Measurements from ENCODE around the gene PTBP1.
"Not testable (repeated sequence)": the region's sequence is repeated elsewhere in the genome, so short reads cannot be mapped to it uniquely, and the experiment has no call there.

The PTBP1 gene

DNA sequence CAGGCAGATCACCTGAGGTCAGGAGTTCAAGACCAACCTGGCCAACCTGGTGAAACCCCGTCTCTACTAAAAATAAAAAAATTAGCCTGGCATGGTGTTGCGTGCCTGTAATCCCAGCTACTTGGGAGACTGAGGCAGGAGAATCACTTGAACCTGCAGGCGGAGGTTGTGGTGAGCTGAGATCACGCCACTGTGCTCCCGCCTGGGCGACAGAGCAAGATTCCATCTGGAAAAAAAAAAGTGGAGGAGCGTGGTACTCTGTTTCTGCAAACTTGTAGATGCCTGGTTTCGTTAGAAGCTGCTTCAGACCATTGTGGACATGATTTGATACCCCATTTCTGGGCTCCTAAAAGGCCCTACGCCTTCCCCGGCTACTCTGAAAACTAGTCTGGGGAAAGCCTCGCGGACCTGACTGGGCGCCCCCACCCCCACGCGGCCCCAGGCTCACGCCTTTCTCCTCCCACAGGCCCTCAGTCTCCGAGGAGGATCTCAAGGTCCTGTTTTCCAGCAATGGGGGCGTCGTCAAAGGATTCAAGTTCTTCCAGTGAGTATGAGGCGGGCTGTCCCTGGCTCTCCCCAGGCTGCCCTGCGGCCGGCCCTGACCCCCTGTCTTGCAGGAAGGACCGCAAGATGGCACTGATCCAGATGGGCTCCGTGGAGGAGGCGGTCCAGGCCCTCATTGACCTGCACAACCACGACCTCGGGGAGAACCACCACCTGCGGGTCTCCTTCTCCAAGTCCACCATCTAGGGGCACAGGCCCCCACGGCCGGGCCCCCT, 13.0 kb downstream of the PTBP1 start:
- no peak for DNase-seq (ENCODE audit: low read depth in 2 of 2)

DNA sequence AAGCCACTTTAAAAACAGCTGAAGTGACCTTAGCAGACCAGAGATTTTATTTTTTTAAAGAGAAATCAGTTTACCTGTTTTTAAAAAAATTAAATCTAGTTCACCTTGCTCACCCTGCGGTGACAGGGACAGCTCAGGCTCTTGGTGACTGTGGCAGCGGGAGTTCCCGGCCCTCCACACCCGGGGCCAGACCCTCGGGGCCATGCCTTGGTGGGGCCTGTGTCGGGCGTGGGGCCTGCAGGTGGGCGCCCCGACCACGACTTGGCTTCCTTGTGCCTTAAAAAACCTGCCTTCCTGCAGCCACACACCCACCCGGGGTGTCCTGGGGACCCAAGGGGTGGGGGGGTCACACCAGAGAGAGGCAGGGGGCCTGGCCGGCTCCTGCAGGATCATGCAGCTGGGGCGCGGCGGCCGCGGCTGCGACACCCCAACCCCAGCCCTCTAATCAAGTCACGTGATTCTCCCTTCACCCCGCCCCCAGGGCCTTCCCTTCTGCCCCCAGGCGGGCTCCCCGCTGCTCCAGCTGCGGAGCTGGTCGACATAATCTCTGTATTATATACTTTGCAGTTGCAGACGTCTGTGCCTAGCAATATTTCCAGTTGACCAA, 13.7 kb downstream of the PTBP1 start:
- DNase-seq (ENCODE audit: low read depth in 2 of 2) = no peak

DNA sequence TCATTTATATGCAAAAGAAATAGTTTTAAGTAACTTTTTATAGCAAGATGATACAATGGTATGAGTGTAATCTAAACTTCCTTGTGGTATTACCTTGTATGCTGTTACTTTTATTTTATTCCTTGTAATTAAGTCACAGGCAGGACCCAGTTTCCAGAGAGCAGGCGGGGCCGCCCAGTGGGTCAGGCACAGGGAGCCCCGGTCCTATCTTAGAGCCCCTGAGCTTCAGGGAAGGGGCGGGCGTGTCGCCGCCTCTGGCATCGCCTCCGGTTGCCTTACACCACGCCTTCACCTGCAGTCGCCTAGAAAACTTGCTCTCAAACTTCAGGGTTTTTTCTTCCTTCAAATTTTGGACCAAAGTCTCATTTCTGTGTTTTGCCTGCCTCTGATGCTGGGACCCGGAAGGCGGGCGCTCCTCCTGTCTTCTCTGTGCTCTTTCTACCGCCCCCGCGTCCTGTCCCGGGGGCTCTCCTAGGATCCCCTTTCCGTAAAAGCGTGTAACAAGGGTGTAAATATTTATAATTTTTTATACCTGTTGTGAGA, 14.3 kb downstream of the PTBP1 start:
- no peak for DNase-seq (ENCODE audit: low read depth in 2 of 2)

DNA sequence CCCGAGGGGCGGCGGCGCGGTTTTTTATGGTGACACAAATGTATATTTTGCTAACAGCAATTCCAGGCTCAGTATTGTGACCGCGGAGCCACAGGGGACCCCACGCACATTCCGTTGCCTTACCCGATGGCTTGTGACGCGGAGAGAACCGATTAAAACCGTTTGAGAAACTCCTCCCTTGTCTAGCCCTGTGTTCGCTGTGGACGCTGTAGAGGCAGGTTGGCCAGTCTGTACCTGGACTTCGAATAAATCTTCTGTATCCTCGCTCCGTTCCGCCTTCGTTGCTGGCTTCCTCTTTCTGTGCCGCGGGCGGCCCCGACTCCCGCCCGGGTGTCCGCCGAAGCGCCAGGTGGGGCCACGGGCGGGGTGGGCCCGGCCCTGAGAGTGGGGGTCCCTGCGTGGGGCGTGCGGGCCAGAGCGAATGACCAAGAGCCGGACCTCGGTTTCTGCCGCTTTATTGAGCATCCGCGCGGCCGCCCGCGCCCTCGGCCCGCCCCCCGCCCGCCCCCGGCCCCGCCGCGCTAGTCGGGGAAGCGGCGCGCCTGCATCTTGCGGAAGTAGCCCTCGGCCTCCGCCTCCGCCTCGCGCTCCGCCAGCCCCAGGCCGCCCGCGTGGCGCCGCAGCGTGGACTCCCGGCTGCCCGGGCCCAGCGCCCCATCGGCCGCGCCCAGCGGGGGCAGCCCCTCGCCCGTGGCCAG, 14.9 kb downstream of the PTBP1 start:
- no peak for DNase-seq (ENCODE audit: low read depth in 2 of 2)

DNA sequence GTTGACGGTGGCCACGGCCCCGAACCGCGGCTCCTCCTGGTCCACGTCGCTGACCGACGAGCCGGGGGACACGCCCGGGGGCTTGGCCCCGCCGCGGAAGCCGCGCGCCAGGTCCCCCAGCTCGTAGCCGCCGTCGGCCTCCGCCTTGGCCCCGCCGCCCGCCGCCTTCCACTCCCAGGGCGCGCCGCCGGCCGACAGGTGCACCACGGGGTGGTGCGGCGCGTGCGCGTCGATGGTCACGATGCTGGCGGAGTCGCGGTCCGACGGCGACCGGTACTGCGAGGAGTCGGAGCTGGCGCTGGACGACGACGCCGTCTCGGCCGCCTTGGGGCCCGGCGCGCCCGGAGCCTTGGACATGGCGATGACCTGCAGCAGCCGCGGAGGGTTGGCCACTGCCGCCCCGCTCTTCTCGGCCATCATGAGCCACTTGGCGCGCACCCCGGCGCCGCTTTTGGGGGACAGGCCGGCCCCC, 15.5 kb downstream of the PTBP1 start:
- DNase-seq (ENCODE audit: low read depth in 2 of 2) = no peak

DNA sequence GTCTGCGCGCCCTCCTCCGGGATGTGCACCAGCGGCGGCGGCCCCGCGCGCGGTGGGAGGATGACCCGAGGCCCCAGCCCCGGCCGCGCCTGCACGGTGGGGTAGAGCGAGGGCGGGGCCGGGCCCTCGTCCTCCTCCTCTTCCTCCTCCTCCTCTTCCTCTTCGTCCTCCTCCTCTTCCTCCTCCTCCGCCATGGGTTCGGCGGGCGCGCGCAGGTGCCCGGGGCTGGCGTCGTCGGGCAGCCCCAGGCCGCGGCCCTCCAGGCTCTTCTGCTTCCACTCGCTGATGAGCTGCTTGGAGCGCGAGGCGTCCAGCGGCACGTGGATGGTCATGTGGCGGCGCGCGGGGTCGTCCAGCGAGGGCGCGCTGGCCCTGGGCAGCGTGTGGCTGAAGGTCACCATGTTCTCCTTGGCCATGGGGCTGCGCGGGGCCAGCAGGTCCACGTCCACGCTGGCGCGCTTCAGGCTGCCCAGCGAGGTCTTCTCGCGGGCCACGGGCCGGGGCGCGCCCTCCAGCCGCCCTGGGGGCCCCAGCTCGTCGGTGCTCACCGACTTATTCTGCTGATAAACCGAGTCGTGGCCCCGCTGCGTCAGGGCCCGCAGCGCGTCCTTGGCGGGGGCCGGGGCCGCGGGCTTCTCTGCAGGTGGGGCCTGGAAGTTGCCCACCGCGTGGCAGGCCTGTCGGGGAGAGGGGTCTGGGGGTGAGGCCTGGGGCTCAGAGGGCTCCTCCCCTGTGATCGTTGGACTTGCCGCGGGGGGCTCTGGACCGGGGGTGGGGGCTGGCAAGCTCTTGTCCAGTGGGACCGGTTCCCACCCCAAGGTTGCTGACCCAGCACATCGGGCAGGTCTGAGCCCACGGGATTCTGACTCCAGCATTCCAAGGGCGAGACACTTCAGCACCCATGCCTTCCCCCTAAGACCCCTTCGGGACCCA, 16.2 kb downstream of the PTBP1 start:
- no peak for DNase-seq (ENCODE audit: low read depth in 2 of 2)

DNA sequence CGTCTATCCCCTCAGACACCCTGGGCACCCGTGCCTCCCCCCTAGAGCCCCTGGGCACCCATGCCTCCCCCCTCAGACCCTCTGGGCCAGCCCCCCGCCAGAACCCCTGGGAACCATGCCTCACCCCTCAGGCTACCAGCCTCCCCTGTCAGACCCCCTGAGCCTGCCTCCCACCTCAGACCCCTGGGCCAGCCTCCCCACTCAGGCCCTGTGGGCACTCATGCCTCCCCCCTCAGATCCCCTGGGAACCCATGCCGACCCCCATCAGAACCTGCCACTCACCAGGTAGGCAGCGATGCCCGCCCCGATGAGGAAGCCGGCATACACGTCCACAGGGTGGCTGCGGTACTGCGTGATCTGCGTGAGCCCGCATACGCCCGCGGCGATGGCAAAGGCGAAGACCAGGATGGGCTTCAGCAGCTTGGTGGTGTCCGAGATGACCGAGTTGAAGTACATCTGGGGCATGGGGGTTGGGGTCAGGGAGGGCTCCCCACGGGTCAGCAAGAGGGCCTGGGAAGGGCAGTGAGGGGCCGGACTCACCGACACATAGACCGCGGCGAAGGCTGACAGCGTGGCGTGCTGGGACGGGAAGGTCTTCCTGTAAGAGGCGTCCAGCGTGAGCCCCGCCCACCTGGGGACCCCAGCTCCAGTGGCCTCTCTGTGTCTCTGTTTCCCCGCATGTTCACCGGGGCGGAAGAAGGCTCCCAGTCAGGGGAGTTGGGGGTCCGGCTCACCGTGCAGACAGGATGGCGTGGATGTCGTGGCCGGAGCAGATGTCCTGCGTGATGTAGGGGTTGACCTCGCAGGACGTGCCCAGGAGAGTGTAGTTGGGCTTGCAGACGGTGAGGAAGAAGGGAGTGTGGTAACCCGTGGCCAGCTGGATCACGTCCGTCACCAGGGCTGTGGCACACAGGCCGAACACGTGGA, 17.2 kb downstream of the PTBP1 start:
- DNase-seq (ENCODE audit: low read depth in 2 of 2) = no peak

DNA sequence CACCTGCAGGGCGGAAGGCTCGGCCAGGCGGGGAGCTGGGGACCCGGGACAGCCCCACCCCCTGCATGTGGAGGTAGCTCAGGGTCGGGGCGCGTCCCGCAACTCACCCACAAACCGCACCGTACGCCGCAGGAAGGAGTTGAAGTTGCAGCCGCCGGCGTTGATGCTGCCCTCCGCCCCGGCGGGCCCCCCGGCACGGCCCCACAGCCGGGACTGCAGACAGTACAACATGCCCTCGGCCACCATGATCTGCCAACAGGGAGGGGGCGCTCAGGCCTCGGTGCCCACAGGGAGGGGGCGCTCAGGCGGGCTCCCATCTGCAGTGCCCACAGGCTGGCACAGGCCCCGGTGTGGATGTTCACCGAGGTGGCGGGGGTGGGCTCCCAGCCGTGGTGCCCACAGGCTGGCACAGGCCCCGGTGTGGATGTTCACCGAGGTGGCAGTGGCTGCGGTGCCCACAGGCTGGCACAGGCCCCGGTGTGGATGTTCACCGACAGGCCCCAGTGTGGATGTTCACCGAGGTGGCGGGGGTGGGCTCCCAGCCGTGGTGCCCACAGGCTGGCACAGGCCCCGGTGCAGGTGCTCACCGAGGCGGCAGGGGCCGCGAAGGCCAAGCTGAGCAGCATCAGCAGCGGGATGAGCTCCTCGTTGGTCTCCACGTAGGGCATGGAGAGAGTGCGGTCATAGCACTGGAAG, 18.0 kb downstream of the PTBP1 start:
- no peak for DNase-seq (ENCODE audit: low read depth in 2 of 2)

DNA sequence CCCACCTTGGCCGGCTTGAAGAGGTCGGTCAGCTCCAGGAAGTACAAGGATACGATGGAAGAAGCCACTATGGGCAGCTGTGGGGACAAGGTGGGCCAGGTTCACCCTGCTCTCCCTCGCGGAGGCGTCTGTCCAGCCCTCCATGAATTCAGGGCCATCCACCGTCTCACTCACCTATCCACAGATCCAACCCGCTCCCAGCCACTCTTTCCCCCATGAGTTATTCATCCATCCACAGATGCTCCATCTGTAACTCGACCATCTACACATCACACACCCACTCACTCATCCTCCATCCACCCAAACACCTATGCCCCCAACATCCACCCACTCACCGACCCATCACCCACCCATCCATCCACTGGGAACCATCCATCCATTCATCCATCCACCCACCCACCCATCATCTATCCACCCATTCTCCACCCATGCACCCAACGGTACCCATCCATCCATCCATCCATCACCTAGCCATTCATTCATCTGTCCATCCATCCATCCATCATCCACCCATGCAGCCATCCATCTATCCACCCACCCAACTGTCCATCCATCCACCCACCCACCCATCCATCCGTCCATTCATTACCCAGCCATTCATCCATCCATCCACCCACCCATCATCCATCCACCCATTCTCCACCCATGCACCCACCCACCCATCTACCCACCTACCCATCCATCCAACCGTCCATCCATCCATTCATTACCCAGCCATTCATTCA, 18.7 kb downstream of the PTBP1 start:
- DNase-seq (ENCODE audit: low read depth in 2 of 2) = no peak

DNA sequence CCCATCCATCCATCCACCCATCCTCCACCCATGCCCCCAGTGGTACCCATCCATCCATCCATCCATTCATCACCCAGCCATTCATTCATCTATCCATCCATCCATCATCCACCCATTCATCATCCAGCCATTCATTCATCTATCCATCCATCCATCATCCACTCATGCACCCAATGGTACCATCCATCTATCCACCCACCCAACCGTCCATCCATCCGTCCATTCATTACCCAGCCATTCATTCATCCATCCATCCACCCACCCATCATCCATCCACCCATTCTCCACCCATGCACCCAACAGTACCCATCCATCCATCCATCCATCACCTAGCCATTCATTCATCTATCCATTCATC, 19.2 kb downstream of the PTBP1 start:
- DNase-seq (ENCODE audit: low read depth in 2 of 2) = no peak

DNA sequence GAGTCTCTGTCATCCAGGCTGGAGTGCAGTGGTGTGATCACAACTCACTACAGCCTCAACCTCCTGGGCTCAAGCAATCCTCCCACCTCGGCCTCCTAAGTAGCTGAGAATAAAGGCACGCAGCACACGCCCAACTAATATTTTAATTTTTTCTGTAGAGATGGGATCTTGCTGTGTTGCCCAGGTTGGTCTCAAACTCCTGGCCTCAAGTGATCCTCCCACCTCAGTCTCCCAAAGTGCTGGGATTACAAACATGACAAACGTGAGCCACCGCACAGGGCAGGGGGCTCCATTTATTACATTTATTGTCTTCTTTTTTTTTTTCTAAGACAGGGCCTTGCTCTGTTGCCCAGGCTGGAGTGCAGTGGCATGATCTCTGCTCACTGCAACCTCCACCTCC, 23.0 kb downstream of the PTBP1 start:
- not testable (repeated sequence) for DNase-seq (ENCODE audit: low read depth in 2 of 2)

DNA sequence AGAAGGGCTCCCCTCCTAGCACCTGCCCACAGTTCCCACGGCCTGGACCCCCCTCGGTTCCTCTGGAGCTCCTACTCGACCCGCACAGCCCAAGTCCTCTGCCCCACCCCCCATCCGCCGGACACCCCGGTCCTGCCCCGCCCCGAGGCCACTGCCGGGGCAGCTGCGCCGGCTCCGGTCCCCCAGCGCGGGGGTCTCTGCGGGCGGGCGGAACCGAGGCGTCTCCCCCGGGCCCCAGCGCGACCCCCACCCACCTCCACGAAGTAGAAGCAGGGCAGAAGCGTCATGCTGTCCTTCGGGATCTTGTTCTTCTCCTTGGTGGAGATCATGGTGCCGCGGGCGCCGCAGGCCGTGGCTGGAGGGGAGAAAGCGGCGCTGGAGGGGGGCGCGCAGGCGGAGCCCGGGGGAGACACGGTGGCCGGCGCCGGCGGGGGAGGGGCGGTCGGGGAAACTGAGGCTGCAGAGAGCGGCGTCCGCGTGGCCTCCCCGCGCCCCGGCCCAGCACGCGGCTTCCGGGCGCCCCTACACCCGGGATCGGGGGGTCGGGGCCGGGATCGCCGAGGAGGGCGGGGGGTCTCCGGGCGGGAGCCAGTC, 24.1 kb downstream of the PTBP1 start:
- no peak for DNase-seq (ENCODE audit: low read depth in 2 of 2)

DNA sequence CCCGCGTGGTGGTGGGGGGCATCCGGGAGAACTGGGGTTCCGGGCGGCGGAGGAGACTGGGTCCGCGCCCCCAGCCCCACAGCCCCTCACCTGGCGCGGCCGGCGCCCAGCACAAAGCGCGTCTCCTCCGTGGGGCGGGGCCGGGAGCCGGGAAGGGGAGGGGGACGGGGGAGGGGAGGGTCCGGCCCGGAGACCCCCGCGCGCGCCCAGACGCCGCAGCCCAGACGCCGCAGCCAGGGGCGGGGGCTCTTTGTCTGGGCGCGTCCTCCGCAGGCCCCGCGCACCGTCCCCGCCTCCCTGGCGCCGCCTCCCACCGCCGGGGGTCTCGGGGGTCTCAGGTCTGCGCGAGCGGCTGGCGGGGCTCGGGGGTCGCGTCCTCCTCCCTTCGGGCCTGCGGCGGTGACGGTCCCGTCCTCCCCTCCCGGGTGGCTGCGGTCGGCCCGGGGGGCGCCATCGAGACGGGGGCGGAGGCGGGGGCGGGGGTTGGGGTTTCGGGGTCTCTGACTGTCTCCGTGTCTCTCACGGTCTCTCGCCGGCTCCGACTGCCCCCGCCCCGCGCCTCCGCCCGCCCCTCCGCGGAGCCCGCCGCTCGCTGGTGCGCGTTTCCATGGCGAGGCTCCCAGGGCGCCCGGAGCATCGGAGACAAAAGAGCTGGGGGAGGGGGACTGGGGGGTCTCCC, 24.7 kb downstream of the PTBP1 start, which contains the start of gene PLPPR3:
PLPPR3 (minus strand) TSS at position 131 of the 679 bp plus-strand sequence. CDS start 396 bp downstream, outside the sequence.
- no peak for DNase-seq (ENCODE audit: low read depth in 2 of 2)

DNA sequence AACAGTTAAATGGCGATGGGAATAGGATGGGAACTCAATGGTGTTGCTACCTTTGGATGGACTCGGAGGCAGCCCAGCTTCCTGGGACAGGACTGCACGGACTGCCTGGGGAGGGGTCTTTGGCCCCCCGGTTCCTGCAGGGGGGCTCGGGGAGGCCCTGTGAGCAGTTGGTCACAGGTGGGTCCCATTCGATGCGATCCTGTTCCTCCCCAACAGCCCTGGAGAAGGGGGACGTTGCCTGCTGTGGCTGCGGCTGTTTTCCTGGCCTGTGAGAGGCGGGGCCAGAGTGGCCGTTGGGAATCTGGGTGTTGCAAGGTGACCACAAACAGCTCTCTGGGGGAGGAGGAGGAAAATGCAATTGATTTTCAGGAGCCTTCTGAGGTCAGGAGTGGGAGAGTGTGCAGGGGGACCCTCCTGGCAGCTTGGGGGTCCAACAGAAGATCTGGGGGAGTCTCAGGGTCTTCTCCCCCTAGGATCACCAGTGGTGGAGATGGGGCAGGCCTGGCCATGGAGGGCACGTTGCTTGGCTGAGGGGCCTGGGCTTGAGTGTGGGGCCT, 26.4 kb downstream of the PTBP1 start:
- no peak for DNase-seq (ENCODE audit: low read depth in 2 of 2)

DNA sequence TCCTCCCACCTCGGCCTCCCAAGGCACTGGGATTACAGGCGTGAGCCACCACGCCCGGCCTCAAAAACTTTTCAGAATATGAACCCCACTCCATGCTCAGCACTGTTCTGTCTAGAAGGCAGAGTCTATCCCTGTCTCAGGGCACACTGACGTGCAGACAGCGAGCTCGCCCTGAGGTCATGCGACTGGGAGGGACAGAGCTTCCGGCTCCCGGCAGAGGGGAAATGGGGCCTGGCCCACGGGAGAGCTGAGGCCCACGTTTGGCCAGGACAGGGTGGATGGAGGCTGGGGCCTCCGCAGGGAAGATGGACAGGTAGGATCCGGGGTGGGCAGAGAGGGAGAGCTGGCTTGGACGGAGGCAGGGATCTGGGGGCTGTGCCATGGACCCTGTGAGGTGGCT, 27.6 kb downstream of the PTBP1 start:
- DNase-seq (ENCODE audit: low read depth in 2 of 2) = no peak

DNA sequence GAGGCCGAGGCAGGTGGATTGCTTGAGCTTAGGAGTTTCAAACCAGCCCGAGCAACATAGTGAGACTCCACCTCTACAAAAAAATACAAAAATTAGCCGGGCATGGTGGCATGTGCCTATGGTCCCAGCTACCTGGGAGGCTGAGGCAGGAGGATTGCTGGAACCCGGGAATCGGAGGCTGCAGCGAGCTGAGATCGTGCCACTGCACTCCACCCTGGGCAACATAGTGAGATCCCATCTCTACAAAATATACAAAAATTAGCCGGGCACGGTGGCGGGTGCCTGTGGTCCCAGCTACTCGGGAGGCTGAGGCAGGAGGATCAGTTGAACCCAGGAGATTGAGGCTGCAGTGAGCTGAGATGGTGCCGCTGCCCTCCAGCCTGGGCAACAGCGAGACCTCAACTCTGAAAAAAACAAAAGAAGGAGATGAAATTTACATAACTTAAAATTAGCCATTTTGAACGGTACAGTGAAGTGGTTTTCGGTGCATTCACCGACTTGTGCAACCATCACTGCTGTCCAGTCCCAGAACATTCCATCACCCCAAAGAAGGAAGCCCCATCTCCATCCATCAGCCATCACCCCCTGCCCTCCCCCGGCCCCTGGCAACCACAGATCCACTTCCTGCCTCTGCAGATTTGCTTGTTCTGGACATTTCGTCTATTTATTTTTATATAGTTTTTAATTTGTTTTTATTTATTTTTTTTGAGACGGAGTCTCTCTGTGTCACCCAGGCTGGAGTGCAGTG, 28.8 kb downstream of the PTBP1 start:
- DNase-seq (ENCODE audit: low read depth in 2 of 2) = no peak

DNA sequence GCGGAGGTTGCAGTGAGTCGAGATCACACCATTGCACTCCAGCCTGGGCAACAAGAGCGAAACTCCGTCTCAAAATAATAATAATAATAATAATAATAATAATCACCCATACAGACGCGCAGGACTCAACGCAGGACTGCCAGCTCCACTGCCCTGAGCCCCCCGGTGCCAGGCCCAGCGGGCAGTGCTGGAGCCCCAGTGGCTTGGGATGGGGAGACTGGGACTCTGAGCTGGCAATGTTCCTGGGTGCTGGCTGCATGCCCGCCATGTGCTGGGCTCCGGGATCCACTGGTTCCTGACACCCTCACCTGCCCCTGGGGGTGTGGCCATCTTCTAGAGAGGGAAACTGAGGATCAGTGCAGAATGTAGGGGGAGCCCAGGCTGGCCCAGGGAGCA, 30.1 kb downstream of the PTBP1 start:
- DNase-seq (ENCODE audit: low read depth in 2 of 2) = no peak

All from stimulated activated CD4-positive, alpha-beta T cell treated with anti-CD3 and anti-CD28 coated beads, Interleukin-1b, Interleukin-23, amount 100 ng/mL, for 4 hours (primary cell).